HepG2 (cell line): ENCODE data around the gene PPP1R27.

Source experiments
- CTCF ChIP-seq: sonication (generic); formaldehyde crosslinking; IDR thresholded peaks from 2 replicates; pipeline ENCODE4 v1.5.0; 2020; ENCODE audit warnings: mild to moderate bottlenecking, missing genetic modification reagents, moderate library complexity
- EP300 ChIP-seq, 3 experiments: sonication (generic) in 1 of 3; formaldehyde crosslinking in 1 of 3; IDR thresholded peaks; 2 replicates each; pipeline versions ENCODE4 v1.5.1 to v1.6.1; 2011 to 2020; ENCODE audit warnings: low read depth in 2 of 3, low read length in 2 of 3, borderline replicate concordance in 1 of 3, improper control_type of control experiment in 1 of 3, mild to moderate bottlenecking in 1 of 3, missing genetic modification reagents in 1 of 3, moderate library complexity in 1 of 3
- JUND ChIP-seq: sonication (generic); formaldehyde crosslinking; IDR thresholded peaks from 2 replicates; pipeline ENCODE4 v1.8.0; 2022; ENCODE audit warnings: mild to moderate bottlenecking, missing genetic modification reagents
- NR2F1 ChIP-seq, 2 experiments: fragments of 450-650 bp in 1 of 2; formaldehyde crosslinking in 1 of 2; IDR thresholded peaks; 2 replicates each; pipeline versions ENCODE4 v1.5.0 to v1.6.1; 2016 to 2020; ENCODE audit warnings: mild to moderate bottlenecking in 1 of 2, missing compliant biosample characterization in 1 of 2, missing genetic modification reagents in 1 of 2, moderate library complexity in 1 of 2
- PBX2 ChIP-seq: IDR thresholded peaks from 2 replicates; pipeline ENCODE4 v1.6.1; 2016; ENCODE audit warnings: control low read depth
- SP4 ChIP-seq: sonication (generic); formaldehyde crosslinking; IDR thresholded peaks from 2 replicates; pipeline ENCODE4 v1.8.1; 2023; ENCODE audit warnings: mild to moderate bottlenecking, missing genetic modification reagents
- USF2 ChIP-seq, 2 experiments: sonication (generic) in 1 of 2; formaldehyde crosslinking in 1 of 2; IDR thresholded peaks; 2 replicates each; pipeline versions ENCODE4 v1.5.1 to v1.6.1; 2011 to 2020; ENCODE audit warnings: borderline replicate concordance in 1 of 2, low read depth in 1 of 2, low read length in 1 of 2, mild to moderate bottlenecking in 1 of 2, missing genetic modification reagents in 1 of 2, moderate library complexity in 1 of 2
- ZBTB4 ChIP-seq: sonication (generic); formaldehyde crosslinking; IDR thresholded peaks from 2 replicates; pipeline ENCODE4 v1.4.0; 2020; ENCODE audit warnings: missing genetic modification reagents, mild to moderate bottlenecking, borderline replicate concordance
- ZNF382 ChIP-seq: sonication (generic); formaldehyde crosslinking; IDR thresholded peaks from 2 replicates; pipeline ENCODE4 v1.5.0; 2020; ENCODE audit warnings: missing genetic modification reagents, mild to moderate bottlenecking, borderline replicate concordance
- ZNF768 ChIP-seq: sonication (generic); formaldehyde crosslinking; IDR thresholded peaks from 2 replicates; pipeline ENCODE4 v1.4.0; 2020; ENCODE audit warnings: missing genetic modification reagents

GRCh38 chr17:81860756-81861568, 26.1 kb upstream of the PPP1R27 start:
- TF ChIP-seq NR2F1 (CRISPR knock-in tag; IDR thresholded peaks at IDR 0.05), result 0 out of 4 replicates have a peak, but pooled peaks of 1 of the 2 experiments have one; percentile 18
- peak; percentile 24 to 50; a peak in 3 of 4 replicates for TF ChIP-seq EP300 (IDR thresholded peaks at IDR 0.05; ENCODE audit: low read depth in 2 of 2, low read length in 2 of 2)
- peak; percentile 82 for TF ChIP-seq EP300 (CRISPR knock-in tag; IDR thresholded peaks at IDR 0.05; ENCODE audit: borderline replicate concordance)
- no peak for TF ChIP-seq PBX2
- TF ChIP-seq USF2 (IDR thresholded peaks at IDR 0.05; ENCODE audit: low read depth, low read length), result no peak
- TF ChIP-seq USF2 (CRISPR knock-in tag; IDR thresholded peaks at IDR 0.05; ENCODE audit: borderline replicate concordance), result peak; percentile 39; the same call in 1 of the 2 replicates
- TF ChIP-seq SP4 (CRISPR knock-in tag), result peak; percentile 99
- peak; percentile 83 for TF ChIP-seq ZNF768 (CRISPR knock-in tag)
- TF ChIP-seq CTCF, result peak; percentile 9; the same call in 1 of the 2 replicates
- no peak for TF ChIP-seq ZNF382 (CRISPR knock-in tag)
- no peak; the same call in 1 of the 2 replicates for TF ChIP-seq ZBTB4 (CRISPR knock-in tag)
- peak; percentile 96 for TF ChIP-seq JUND (CRISPR knock-in tag)
